NCI-H2227 (cell line): ENCODE measurements around the gene TSPAN9.

Experiments used
- DNase-seq: peaks from one replicate; lab custom pipeline; 2025; ENCODE audit not compliant: unreplicated experiment; lab: John Stamatoyannopoulos, UW

Gene TSPAN9

DNA sequence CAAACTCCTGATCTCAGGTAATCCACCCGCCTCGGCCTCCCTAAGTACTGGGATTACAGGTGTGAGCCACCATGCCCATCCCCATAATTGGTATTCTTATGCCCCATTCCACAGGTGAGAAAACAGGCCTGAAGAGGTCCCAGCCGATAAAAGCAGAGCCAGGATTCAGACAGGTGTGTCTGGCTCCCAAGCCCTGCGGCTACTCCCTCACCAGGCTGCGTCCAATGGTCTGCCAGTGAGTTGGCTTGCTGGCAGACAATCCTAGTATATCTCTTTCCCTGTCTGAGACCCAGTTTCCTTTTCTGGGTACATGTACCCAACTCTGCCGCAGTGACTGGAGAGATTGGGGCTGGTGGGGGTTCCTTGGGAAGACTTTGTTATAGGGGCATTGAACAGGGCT is 1.9 kb upstream of the TSPAN9 start:
- DNase-seq, result no peak

DNA sequence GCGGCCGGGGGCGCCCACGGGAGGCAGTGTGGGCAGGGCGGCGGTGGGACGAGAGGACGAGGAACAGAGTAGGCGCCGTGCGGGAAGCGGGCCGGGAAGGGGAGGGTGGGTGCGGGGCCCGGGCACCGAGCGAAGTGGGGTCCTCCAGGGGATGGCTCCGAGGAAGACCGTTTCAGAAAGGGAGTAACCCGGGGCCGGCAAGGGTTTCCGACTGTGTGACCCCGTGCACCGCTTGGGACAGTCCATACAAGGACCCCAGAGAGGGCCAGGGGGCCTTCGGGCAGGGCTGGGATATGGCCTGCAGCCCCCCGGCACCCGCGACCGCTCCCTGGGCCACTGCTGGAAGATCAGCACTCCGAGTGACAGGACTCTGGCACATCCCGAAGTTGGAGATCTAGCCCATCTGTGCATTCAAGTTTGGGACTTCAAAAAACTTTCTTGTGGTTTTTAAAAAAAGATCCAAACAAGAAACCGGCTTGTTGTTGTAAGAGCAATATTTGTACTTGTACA is 448 bp downstream of the TSPAN9 start:
- DNase-seq, result no peak

DNA sequence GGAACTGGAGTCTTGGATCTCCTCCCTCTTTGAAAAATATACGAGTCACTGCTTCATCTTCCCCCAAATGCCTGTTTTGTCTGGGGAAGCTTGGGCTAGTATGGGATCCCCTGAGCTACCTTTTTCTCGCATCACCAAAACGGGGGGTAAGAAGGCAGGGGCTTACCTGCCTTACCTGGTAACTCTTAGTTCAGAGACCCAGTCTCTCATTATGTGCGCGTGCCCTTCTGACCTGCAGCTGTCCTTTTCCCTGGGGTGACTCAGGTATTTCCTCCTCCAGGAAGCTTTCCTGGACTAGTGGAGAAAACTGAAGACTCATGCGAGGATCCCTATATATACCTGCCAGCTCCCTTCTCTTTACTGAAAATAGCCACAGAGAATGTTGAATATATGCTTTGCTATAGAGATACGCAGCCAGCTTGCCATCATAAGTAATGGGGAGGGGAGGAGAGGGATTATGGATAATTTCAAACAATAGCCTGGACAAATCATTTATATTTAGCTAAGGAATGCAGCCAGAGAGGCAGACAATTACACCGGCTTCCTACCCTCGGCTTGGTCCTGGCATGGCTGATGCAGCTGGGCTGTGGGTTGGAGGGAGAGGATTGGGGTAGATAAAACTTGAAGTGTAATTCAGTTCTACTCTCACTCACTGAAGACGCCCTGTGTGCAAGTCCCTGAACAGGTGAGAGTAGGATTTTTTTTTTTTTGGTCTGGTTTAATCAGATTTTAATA is 1.1 kb downstream of the TSPAN9 start:
- no peak for DNase-seq

DNA sequence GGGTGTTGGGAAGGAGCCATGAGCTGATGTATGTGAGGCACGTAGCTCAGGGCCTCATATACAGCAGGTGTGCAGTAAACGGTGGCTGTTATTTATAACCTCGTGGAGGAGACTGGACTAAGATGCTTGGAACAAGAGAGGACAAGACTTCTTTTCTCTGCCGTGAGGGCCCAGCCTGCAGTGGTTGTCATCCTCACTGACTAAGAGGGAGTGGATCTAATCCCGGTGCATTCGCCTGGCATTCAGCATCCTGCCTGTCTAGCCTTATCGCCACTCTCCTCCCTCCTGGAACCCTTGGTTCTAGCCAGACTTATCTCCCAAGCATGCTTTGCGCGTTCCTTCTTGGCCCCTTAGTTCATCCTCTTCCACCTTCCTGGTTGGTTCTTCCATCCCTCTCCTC is 3.9 kb downstream of the TSPAN9 start:
- no peak for DNase-seq

DNA sequence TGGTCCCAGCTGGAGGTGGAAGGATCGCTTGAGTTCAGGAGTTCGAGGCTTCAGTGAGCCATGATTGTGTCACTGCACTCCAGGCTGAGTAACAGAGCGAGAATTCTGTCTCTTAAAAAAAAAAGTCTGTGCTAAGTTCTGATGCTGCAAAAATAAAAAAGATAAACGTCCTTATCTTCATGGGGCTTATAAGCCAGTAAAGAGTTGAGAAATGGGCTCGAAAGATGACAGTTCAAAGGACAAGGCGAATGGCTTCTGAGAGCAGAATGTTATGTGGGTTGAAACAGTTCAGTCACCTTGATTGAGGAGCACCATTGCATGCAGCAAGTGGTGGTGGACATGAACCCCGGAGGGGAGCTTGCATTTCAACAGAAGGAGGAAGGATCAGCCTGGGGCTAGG is 4.7 kb downstream of the TSPAN9 start:
- DNase-seq, result no peak

DNA sequence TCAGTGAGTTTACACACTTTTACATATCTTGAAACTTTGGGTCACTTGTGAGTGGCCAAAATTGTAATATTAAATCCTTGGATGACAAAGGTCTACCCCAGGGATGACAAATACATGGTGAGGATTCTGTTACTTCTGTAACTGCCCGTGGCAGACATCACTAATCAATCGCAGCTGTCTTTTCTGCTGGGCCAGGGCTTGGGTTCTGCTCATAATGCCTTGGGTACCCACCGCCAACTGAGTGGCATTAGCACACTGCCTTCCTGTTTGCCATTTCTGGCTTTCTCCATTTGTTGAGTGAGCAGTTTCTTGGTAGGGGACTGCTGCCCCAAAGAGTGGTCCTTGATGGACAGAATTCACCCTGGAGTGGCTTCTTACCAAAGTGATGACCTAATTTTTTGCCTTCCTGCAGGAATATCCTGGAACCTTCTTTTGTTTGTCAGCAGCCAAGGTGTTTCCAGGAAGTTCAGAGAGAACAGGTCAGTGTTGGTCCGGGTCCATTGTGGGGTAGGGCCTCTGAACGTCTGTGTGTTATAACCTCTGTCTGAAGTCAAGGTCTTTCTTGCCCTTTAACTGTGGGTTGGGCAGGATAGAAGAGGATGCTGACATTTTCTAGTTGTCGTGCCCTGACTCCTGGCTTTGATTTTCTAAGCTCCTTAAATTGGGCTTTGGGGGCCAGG is 6.2 kb downstream of the TSPAN9 start:
- no peak for DNase-seq

DNA sequence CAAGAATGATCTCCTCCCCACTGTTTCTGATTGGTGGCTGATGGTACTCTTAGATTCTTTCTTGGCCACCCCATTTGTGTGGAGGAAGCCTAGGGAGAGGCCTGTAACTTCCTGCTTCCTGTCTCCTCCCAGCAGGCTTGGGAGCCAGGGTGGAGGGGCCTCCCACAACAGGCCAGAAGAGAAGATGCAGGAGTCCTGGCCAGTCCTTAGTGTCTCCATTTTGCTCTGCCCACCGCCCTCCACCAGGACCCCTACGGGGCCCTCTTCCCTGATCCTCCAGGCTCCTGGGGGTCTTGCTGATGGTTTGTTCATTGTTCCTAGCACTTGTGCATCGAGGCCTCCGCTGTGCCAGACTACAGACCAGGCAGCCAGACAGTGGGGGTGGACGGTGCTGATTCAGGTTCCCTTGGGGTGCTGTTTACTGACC is 6.8 kb downstream of the TSPAN9 start:
- no peak for DNase-seq

DNA sequence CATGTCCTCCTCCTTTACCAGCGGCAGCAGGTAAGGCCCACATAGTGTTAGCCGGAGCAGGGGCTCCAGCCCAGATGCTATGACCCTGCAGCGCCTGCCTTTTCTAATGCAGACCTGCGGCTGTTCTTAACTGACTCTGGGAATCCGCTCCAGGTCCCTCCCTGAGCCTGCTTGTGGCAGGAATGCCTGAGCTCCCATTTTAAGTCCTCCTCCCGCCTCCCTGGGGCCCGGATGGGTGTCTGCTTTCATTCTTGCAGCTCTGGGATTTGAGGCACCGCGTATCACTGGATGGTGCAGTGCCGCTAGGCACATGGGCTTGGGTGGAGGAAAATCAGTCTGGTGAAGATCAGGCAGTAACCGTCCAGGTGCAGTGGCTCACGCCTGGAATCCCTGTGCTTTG is 7.6 kb downstream of the TSPAN9 start:
- DNase-seq, result no peak

DNA sequence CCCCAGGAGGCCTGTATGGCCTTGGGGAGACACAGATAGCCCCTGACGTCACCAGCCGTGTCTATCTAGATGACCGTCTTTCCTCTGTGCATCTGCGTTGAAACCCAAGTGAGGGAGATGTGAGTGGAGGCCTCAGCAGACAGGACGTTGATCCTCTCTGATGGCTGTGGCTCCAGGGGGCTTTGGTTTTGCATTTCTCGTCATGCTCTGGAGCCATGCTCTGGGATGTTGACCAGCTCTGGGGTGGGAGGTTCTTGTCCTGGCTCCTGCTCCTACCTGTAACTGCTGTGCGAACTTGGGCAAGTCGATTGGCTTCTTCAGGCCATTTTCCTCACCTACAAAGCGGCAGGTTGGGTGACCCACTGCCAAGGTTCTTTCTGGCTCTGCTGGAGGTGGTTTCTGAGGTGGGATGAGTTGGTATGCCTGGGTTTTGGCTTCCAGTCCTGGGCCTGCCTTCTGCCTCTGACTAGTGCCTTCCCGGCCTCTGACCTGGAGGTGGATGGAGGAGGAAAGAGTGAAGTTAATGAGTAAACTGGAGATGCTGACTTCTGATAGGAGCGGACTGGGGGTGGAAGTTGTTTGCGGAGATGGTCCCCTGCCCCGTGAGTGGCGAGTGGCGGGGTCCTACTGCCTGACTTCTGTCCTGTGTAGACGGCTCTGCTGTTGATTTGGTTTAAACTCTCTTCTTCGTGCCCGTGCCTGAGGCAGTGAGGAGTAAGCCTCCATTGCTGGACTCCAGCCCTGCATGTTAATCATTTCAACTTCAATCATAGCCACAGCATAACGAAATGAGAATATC is 8.4 kb downstream of the TSPAN9 start:
- DNase-seq, result no peak

DNA sequence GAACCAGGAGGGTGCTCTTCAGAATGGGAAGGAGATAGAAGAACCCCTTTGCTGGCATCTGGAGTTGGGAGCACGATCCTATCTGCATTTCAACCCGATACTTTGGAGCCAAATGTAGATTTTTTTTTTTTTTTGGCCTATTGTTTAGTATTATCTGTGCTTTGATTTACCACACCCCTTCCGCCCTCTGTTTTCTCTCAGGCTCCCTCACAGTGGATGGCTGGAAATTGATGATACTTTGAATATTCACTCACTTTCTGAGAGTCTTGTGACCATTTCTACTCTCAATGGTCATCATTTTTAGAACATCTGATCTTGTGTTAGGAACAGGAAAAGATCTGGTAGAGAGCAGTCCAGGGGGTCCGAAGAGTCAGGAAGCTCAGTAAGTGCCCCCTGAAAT is 9.0 kb downstream of the TSPAN9 start:
- DNase-seq, result no peak

DNA sequence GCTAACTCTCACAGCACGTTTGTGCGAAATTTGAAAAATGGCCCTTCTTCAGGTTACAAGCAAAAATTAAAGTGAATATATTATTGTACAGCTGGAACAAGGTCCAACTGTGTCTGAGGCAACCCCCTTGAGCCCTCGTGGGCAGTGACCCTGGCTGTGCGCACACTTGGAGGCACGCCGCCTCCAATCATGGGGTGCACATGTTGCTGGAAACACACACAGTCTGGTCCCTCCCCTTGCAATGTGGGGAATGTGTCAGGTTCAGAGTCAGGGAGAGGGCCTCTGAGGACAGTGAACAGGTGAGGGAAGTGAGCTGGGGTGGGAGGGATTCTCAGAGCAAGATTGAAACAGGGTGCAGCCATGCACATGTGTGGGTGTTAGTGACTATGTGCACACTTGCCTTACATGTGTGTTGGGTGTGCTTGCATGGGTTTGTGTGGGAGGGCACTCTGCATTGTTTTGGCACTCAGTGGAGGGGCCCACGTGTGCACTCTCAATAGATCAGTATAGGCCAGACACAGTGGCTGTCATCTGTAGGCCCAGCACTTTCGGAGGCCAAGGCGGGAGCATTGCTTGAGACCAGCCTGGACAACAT is 9.6 kb downstream of the TSPAN9 start:
- no peak for DNase-seq

DNA sequence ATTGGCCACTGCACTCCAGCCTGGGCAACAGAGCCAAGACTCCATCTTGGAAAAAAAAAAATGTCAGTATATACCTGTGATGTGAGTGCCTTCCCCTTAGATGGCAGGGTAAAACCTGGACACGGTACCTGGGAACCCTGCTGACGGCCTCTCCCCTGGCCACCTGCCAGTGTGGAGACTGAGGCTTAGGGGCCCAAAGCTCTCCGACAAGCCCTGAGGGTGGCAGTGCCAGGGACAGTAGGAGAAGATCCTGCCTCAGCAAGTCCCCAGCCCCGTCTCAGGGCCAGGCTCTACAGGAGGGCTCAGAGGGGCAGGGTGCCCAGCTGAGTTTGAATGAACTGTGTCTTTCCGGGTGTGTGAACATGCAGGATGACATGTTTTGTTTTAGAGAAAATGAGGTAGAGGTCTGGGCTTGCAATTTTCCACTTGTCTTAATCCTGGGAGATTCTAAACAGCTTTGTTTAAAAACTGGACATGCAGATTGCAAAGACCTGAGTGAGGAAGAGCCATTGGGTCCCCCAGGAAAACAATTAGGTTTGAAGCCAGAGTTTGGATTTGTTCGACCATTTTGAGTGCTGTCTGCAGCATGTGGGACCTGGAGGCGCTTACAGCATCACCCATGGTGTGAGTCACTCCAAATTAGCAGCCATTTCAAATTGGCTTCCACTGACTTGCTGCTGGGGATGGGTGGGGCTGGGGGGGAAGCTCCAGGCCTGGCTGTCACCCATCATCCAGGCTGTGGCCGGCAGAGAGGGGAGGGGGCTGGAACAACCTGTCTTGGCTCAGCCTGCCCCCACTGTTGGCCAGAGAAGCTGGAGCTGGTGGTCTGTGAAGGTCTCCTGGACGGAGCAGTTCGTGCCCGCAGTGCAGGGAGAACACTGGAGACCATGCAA is 10.8 kb downstream of the TSPAN9 start:
- no peak for DNase-seq

DNA sequence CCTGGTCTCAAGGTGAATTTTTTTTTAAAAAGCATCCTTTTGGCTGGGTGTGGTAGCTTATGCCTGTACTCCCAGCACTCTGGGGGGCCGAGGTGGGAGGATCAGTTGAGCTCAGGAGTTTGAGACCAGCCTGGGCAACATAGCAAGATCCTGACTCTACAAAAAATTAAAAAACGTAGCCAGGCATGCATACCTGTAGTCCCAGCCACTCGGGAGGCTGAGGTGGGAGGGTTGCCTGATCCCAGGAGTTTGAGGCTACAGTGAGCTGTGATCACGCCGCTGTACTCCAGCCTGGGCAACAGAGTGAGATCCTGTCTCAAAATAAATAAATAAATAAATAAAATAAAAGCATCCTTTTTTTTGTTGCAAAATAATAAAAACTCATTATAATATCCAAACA is 12.4 kb downstream of the TSPAN9 start:
- no peak for DNase-seq

DNA sequence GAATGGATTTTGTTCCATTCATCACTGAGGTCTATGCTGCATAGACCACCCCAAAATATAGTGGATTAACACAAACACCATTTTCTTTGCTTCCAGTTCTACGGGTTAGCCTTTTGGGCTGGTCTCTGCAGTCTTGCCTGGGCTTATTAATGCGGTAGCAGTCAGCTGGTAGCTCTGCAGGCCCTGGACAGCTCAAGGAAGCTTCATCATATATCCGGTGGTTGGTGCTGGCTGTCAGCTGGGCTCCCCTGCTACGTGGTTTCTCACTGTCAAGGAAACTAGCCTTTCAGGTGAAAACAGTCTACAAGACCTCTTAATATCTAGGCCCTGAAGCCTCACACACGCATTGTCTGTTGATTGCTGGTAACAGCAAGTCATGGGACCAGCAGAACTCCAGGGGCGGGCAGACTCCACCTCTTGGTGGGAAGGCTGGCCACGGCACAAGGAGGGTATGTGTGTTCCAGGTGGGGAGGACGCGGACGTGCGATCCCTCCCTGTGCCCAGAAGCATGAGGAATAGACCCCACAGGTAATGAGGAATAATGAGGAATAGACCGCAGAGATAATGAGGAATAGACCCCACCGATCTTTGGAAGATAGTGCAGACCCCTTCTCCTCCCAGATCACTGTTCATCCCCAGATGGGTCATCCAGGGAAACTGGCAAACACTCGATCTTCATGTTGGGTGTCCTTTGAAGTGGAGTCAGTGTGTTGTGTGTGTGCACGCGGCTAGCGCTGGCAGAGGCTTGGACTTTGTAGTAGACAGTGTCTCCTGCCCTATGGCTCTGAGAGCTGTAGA is 13.3 kb downstream of the TSPAN9 start:
- no peak for DNase-seq

DNA sequence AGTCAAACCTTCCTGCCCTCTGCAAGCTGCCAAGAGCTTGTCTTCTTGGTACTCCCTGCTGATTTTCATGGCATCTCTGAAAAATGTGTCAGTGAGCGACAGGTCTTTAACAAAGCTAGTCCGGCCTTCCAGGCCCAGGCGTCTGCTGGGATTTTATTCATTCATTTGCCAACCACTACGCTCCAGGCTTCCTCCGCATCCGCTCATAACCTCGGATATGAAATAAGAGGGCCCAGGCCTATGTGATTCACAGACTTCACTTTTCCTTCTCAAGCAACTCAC is 13.8 kb downstream of the TSPAN9 start:
- DNase-seq, result no peak

DNA sequence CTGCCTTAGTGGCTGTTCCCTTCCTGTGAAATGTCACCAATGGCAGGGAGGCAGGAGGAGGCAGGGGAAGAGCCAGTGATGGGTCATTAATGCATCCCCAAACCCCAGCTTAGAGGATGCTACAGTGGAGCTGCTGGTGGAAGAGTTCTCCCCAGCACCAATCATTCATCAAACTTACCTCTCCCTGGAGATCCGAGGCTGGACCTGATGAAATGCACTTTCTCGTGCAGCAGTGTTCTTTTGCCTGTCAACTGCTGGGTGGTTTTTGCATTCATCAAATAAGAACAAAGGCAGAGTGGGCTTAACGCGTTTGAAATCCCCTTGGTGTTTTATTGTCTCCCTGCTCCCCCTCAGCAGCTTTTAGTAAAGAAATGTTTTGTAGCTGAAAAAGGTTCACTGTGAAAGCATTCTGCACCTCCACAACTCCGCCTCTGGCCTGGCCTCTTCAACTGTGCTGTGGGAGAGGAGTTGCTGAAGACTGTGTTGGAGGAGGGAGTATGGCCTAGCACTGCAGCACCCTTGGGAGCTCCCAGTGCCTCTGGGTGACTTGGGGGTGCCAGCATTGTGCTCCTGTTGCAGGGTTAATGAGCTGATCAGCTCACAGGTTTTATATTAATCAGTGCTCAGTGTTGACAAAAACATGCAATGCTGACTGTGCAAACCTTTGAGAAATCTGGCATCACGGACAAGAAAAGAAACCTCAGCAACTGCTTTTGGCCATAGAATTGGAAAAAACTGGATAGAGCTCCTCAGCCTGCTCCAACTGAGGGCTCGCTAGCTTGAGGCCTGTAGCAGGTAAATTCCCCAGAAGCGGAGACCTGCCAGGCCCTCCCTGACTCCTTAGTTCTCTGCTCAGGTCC is 14.4 kb downstream of the TSPAN9 start:
- no peak for DNase-seq

DNA sequence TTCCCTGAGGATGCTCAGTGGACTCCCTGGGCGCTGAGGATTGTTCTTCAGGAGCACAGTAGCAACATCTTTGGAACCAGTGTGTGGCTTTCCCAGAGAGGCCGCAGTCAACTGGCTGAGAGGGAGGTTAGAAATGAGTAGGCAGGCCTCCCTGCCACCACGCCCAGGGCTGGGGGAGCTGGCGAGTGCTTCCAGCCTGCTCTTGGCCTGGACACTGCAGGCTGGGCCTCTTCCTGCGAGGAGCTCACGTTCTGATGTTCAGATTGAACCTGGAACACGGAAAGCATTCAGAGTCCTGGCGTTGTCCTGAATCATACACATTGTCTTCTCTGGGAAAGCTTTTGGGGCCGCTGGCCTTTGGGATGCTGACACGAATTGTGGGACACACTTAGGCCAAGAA is 15.6 kb downstream of the TSPAN9 start:
- DNase-seq, result no peak

DNA sequence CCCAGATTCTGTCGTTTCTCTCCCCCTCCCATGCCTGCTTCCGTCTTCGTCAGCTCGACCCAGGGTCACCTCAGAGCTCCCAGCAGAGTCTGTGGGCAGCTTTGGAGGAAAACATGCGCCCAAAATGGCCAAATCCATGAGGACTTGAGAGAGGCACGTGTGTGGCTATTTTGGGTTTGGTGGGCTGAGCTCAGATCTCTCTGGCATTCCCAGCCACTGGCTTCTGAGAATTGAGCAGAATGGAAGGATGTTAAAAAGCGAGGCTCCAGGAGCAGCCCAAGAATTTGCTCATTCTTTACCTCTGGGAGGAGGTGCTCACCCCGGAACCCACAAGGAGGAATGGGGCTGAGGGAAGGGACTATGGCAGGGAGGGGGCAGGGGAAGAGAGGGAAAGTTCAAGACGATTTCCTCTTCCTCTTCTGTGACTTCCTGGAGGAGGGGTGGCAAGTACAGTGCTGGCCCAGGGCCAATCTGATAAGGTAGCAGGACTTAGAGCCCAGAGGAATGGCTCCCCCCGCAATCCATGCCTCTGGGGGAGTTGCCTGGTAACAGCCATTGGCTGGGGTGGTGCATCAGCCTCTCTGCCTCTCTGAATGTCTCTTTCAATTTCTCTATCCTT is 20.1 kb downstream of the TSPAN9 start:
- no peak for DNase-seq

DNA sequence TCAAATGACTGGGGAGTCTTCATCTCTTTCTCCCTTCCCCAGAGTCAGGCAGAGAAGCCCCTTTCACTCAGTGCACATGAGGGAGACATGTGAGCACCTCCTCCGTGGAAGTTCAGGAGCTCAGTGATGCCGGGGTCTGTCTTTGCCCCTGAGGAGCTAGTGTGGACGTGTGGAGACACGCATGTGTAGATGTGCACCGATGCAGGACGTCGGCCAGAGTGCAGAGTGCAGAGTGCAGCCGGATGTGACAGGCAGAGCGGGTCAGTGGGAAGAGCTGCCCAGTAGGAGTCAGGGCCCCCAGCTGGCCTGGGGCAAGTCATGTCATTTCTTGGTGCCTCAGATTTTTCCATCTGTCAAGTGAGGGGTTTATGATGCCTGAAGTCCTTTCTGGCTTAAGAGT is 20.7 kb downstream of the TSPAN9 start:
- DNase-seq, result no peak
